Gastroesophageal sphincter (tissue), 4 donors: ENCODE data around the gene GALNT9. TPM values are rescaled to one million over a fixed set of nuclear protein-coding genes. Genes with fewer than 3 reads are reported as not detected.
"Not testable (repeated sequence)": the region's sequence is repeated elsewhere in the genome, so short reads cannot be mapped to it uniquely, and the experiment has no call there.

Experiments used
- ATAC-seq: fragments of 150-250 bp; one replicate; pipeline ENCODE4 v1.9.1; 2016; ENCODE audit warnings: mild to moderate bottlenecking, moderate library complexity
- H3K27ac ChIP-seq, 4 donors: fragments of 200-600 bp; sonication (generic) in 3 of 4; 1 replicate in 3 of 4; 2 replicates in 1 of 4; pipeline ENCODE4 v1.5.1; 2016 to 2019
- H3K27me3 ChIP-seq: fragments of 200-600 bp; sonication (generic); one replicate; pipeline ENCODE4 v1.5.1; 2019
- H3K36me3 ChIP-seq, 2 donors: fragments of 200-600 bp; sonication (generic); one replicate each; pipeline ENCODE4 v1.5.1; 2019; ENCODE audit warnings: control low read depth in 1 of 2
- H3K4me1 ChIP-seq, 3 donors: fragments of 200-600 bp; sonication (generic); 1 replicate in 2 of 3; 2 replicates in 1 of 3; pipeline ENCODE4 v1.5.1; 2016 to 2019; ENCODE audit warnings: control low read depth in 2 of 3
- H3K4me3 ChIP-seq, 2 donors: fragments of 200-600 bp; sonication (generic); one replicate each; pipeline ENCODE4 v1.5.1; 2019; ENCODE audit warnings: mild to moderate bottlenecking in 1 of 2, moderate library complexity in 1 of 2
- H3K9me3 ChIP-seq, 3 donors: fragments of 200-600 bp; sonication (generic); one replicate each; pipeline ENCODE4 v1.5.1; 2017 to 2019; ENCODE audit warnings: control low read depth in 2 of 3
- EP300 ChIP-seq: sonication (generic); formaldehyde crosslinking; IDR thresholded peaks from one replicate; pipeline ENCODE4 v1.6.1; 2017; ENCODE audit warnings: antibody characterized with exemption, mild to moderate bottlenecking
- POLR2A ChIP-seq, 2 donors: fragments of 450-650 bp; IDR thresholded peaks; one replicate each; pipeline ENCODE4 v1.6.1; 2017; ENCODE audit warnings: antibody characterized with exemption in 2 of 2, mild to moderate bottlenecking in 2 of 2, moderate library complexity in 1 of 2
- POLR2AphosphoS5 ChIP-seq: sonication (generic); formaldehyde crosslinking; IDR thresholded peaks from one replicate; pipeline ENCODE4 v1.6.1; 2017; ENCODE audit warnings: antibody characterized with exemption
- WGBS, 2 donors: methylation state at CpG; one replicate each; pipeline ENCODE4 v1.1.5; 2018; ENCODE audit warnings: low coverage in 1 of 2; 5-methylcytosine and 5-hydroxymethylcytosine counted together
- total RNA-seq, 4 donors: library from RNA; depleted of rRNA; stranded (reverse); fragments of >200 nt; gene quantifications; one replicate each; pipeline ENCODE4 v1.1.0, GENCODE V29; 2016
- TF ChIP-seq, protein P1 (sequence below), 4 experiments: fragments of 200-600 bp in 2 of 4; fragments of 450-650 bp in 2 of 4; sonication (generic) in 1 of 4; IDR thresholded peaks; one replicate each; pipeline ENCODE4 v1.5.1; 2017 to 2019; ENCODE audit warnings: antibody characterized with exemption in 4 of 4, mild to moderate bottlenecking in 2 of 4, moderate library complexity in 2 of 4

Gene GALNT9
- total RNA-seq, 4 donors from 2014 or later = 2.0 TPM; not detected in 3

DNA sequence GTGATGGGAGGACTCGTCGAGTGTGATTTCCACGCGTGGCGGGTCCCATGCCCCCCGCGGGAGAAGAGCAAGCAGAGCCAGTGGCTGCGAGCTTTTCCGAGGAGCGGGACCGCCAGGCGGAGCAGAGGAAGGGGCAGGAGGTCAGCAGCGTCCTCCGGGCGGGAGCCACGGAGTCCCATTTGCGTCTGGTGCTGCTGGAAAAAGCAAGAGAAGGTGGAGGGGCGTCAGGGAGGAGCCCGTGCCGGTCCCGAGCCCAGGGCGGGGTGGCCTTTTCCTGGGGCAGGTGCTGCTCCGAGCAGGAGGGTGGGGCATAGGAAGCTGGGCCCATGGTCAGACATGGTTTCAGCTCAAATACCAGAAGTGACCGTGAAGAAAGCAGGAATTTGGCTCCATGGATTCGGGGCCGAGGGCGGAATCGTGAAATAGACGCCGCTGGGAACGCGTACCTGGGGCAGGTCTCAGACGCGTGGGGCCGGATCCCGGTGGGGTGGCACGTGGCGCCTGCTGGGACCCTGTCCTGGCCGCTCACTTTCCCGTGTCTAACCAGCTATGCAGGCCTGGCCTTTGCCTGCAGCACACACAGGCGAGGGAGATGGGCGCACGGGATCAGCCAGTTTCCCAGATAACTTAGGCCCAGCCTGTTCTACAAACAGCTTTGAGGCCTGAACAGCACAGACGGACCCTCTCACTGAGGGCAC, 60.0 kb downstream of the GALNT9 start:
- Histone ChIP-seq H3K27ac (no peak overlapping the region), H3K4me1 (no peaks in the 10 kb centered on the region), H3K4me3 (no peak overlapping the region), H3K27me3 (peaks cover 86% of the 10 kb centered on the region), H3K9me3 (no peaks in the 10 kb centered on the region), H3K36me3 (no peaks in the 10 kb centered on the region)
- TF ChIP-seq, protein P1, sequence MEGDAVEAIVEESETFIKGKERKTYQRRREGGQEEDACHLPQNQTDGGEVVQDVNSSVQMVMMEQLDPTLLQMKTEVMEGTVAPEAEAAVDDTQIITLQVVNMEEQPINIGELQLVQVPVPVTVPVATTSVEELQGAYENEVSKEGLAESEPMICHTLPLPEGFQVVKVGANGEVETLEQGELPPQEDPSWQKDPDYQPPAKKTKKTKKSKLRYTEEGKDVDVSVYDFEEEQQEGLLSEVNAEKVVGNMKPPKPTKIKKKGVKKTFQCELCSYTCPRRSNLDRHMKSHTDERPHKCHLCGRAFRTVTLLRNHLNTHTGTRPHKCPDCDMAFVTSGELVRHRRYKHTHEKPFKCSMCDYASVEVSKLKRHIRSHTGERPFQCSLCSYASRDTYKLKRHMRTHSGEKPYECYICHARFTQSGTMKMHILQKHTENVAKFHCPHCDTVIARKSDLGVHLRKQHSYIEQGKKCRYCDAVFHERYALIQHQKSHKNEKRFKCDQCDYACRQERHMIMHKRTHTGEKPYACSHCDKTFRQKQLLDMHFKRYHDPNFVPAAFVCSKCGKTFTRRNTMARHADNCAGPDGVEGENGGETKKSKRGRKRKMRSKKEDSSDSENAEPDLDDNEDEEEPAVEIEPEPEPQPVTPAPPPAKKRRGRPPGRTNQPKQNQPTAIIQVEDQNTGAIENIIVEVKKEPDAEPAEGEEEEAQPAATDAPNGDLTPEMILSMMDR (IDR thresholded peaks at IDR 0.05) = no peak
- TF ChIP-seq POLR2A (IDR thresholded peaks at IDR 0.05) (no peak), EP300 (no peak), POLR2AphosphoS5 (no peak)
- no peak for ATAC-seq
- 66 to 80% methylated on average over 2 to 23 of the region's 44 CpGs for WGBS, 2 donors

DNA sequence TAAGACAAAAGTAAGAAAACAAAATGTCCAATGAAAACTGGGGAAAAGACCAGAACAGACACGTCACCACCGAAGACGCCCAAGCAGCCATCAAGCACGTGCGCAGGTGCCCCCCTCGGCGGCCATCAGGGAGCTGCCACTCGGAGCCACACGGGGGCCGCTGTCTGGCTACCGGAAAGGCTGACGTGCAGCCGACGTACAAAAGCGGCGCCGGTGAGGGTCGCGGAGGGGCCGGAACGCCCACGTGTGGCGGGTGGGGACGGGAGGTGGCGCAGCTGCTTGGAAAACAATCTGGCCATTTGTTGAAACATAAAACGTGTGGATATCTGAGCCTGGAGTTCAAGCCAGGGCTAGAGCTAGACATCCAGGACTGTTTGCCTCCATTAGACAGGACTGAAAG, 60.7 kb downstream of the GALNT9 start:
- ATAC-seq = no peak
- no peaks in the 10 kb centered on the region for H3K36me3 ChIP-seq
- no peak overlapping the region for H3K4me3 ChIP-seq
- H3K27me3 ChIP-seq = peaks cover 86% of the 10 kb centered on the region
- no peak for TF ChIP-seq POLR2A (IDR thresholded peaks at IDR 0.05)
- no peak for TF ChIP-seq EP300
- TF ChIP-seq, protein P1 (IDR thresholded peaks at IDR 0.05) = no peak
- no peak for TF ChIP-seq POLR2AphosphoS5
- H3K4me1 ChIP-seq = no peaks in the 10 kb centered on the region
- no peak overlapping the region for H3K27ac ChIP-seq
- WGBS, 2 donors = 65 to 72% methylated on average over 7 to 24 of the region's 26 CpGs
- no peaks in the 10 kb centered on the region for H3K9me3 ChIP-seq

DNA sequence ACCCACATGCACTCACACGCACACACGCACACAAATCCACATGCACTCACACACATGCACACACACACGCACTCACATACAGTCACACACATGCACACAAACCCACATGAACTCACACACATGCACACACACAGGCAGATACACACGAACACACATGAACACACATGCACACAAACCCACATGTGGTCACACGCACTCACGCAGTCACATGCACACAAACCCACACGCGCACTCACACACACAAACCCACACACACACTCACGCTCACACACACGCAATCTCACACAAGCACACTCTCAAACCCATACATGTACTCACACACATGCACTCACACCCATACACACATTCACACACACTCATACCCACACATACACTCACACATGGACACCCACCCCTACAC, 61.5 kb downstream of the GALNT9 start:
- Histone ChIP-seq H3K27ac (no peak overlapping the region), H3K4me1 (no peaks in the 10 kb centered on the region), H3K9me3 (no peaks in the 10 kb centered on the region), H3K36me3 (no peaks in the 10 kb centered on the region), H3K4me3 (no peak overlapping the region), H3K27me3 (peaks cover 85% of the 10 kb centered on the region)
- TF ChIP-seq POLR2AphosphoS5 = no peak
- TF ChIP-seq, protein P1 (IDR thresholded peaks at IDR 0.05) = no peak
- TF ChIP-seq EP300 = no peak
- TF ChIP-seq POLR2A (IDR thresholded peaks at IDR 0.05) = no peak
- WGBS, 2 donors = 94 to 96% methylated on average over 5 to 9 of the region's 10 CpGs
- ATAC-seq = no peak

DNA sequence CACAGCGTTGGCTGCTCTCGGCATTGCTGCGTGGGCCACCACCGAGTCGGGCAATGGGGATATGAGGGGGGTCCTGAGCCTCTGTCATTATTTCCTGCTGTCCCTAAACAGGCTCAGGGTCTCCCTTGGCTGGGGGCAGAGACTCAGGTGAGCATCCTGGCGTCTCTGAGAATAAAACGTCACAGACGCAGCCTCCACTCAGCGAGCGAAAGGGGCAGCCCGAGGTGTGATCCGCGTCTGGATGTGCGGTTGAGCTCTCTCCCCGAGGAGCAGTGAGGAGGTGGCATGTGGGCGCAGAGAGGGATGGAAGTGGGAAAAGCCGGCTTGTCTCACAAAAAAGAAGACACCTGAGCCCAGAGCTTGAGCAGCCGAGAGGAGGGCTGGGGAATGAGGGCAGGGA, 62.6 kb downstream of the GALNT9 start:
- WGBS, 2 donors = 60 to 87% methylated on average over 1 to 10 of the region's 18 CpGs
- Histone ChIP-seq H3K36me3 (no peaks in the 10 kb centered on the region), H3K27ac (no peak overlapping the region), H3K4me3 (no peak overlapping the region), H3K27me3 (peaks cover 90% of the 10 kb centered on the region), H3K9me3 (no peaks in the 10 kb centered on the region), H3K4me1 (no peaks in the 10 kb centered on the region)
- TF ChIP-seq, protein P1 (IDR thresholded peaks at IDR 0.05) = no peak
- TF ChIP-seq POLR2AphosphoS5 (no peak), POLR2A (IDR thresholded peaks at IDR 0.05) (no peak), EP300 (no peak)
- no peak for ATAC-seq

DNA sequence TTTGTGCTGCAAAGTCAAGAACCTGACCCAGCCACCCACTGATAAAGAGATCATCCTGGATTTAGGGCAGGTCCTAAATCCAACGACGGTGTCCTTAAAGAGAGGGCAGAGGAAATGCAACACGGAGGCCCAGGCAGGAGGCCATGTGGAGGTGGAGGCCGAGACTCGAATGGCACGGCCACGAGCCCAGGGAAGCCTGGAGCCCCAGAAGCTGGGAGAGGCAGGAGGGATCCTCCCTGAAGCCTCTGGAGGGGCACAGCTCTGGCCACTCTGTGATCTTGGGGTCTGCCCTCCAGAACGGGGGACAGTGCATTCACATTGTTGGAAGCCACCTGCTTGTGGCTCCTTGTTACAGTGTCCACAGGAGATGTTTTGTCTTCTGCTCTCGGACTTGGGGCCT, 63.0 kb downstream of the GALNT9 start:
- TF ChIP-seq, protein P1 (IDR thresholded peaks at IDR 0.05) = no peak
- peaks cover 90% of the 10 kb centered on the region for H3K27me3 ChIP-seq
- ATAC-seq = no peak
- no CpG with 5 or more reads among the region's 9 CpGs for WGBS, 2 donors
- no peaks in the 10 kb centered on the region for H3K36me3 ChIP-seq
- H3K9me3 ChIP-seq = no peaks in the 10 kb centered on the region
- no peak overlapping the region for H3K4me3 ChIP-seq
- H3K27ac ChIP-seq = no peak overlapping the region
- H3K4me1 ChIP-seq = no peaks in the 10 kb centered on the region

DNA sequence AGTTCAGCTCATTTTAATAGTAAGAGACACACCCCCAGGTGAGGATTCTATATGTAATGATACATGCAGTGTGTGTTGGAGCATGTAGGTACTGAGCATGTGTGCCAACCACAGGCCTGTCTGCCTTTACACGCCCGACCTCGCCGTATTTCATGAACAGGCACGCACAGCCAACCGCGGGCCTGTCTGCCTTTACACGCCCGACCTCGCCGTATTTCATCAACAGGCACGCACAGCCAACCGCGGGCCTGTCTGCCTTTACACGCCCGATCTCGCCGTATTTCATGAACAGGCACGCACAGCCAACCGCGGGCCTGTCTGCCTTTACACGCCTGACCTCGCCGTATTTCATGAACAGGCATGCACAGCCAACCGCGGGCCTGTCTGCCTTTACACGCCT, 63.6 kb downstream of the GALNT9 start:
- peaks cover 90% of the 10 kb centered on the region for H3K27me3 ChIP-seq
- H3K36me3 ChIP-seq, H3K4me3 ChIP-seq, ATAC-seq, H3K4me1 ChIP-seq, H3K9me3 ChIP-seq, H3K27ac ChIP-seq: not testable (repeated sequence)
- 87 to 90% methylated on average over 4 to 6 of the region's 27 CpGs for WGBS, 2 donors
